Gastrocnemius medialis (tissue), 4 donors: ENCODE data around the gene UGT1A3. TPM values are rescaled to one million over a fixed set of nuclear protein-coding genes. Genes with fewer than 3 reads are reported as not detected.

Experiments used
- ATAC-seq, 2 donors: fragments of 150-250 bp; one replicate each; pipeline ENCODE4 v1.9.1; 2016
- DNase-seq, 2 donors: peaks; one replicate each; pipeline ENCODE4 v3.0.0-alpha.2; 2019
- H3K27ac ChIP-seq, 4 donors: fragments of 200-600 bp; sonication (generic); 1 replicate in 1 of 4; 2 replicates in 3 of 4; pipeline ENCODE4 v1.5.1; 2016 to 2018; ENCODE audit warnings: mild to moderate bottlenecking in 2 of 4, moderate library complexity in 1 of 4
- H3K27me3 ChIP-seq, 3 donors: fragments of 200-600 bp; sonication (generic) in 2 of 3; 1 replicate in 1 of 3; 2 replicates in 2 of 3; pipeline versions ENCODE4 v1.5.1 to v1.6.0; 2016 to 2019; ENCODE audit warnings: mild to moderate bottlenecking in 1 of 3, moderate library complexity in 1 of 3
- H3K36me3 ChIP-seq, 2 donors: fragments of 200-600 bp; sonication (generic) in 1 of 2; one replicate each; pipeline ENCODE4 v1.5.1; 2017 to 2018
- H3K4me1 ChIP-seq, 2 donors: fragments of 200-600 bp; sonication (generic) in 1 of 2; one replicate each; pipeline ENCODE4 v1.5.1; 2016 to 2017; ENCODE audit warnings: mild to moderate bottlenecking in 2 of 2
- H3K4me3 ChIP-seq, 4 donors: fragments of 200-600 bp; sonication (generic) in 3 of 4; 1 replicate in 1 of 4; 2 replicates in 3 of 4; pipeline ENCODE4 v1.5.1; 2016 to 2019; ENCODE audit warnings: mild to moderate bottlenecking in 2 of 4
- H3K9me3 ChIP-seq, 3 donors: fragments of 200-600 bp; sonication (generic) in 2 of 3; 1 replicate in 1 of 3; 2 replicates in 2 of 3; pipeline ENCODE4 v1.5.1; 2016 to 2019
- CTCF ChIP-seq, 5 experiments: fragments of 450-650 bp in 3 of 5; fragments of 200-600 bp in 2 of 5; sonication (generic) in 2 of 5; IDR thresholded peaks in 4 of 5; conservative IDR thresholded peaks in 1 of 5; 1 replicate in 4 of 5; 2 replicates in 1 of 5; pipeline ENCODE4 v1.5.1; 2016 to 2019; ENCODE audit warnings: antibody characterized with exemption in 5 of 5, mild to moderate bottlenecking in 3 of 5, moderate library complexity in 3 of 5
- POLR2A ChIP-seq, 2 donors: fragments of 450-650 bp; IDR thresholded peaks; one replicate each; pipeline ENCODE4 v1.6.1; 2017; ENCODE audit warnings: antibody characterized with exemption in 2 of 2, mild to moderate bottlenecking in 2 of 2, moderate library complexity in 2 of 2
- in situ Hi-C, 4 donors: fragments of 200-750 bp; cut with MboI; loops; one replicate each; pipeline versions ENCODE4 v1.15.0 to v1.8.0; 2017; ENCODE audit warnings: low sequenced_read_pairs in 4 of 4
- intact Hi-C: fragments of 100-400 bp; cut with DNase I; formaldehyde crosslinking; loops from one replicate; pipeline ENCODE4 v1.15.1; 2023; ENCODE audit warnings: low total_unique reads
- total RNA-seq, 4 donors: library from RNA; depleted of rRNA; stranded (reverse); fragments of >200 nt; gene quantifications; one replicate each; pipeline versions ENCODE4 v1.1.0 to v1.2.3, GENCODE V29; 2016

The UGT1A3 gene
- total RNA-seq, 4 donors from 2014 or later = 0.16 TPM; not detected in 3

GRCh38 chr2:233801357-233802131 is 72.7 kb downstream of the UGT1A3 start:
- Histone ChIP-seq H3K9me3 (no peaks in the 10 kb centered on the region), H3K4me1 (no peaks in the 10 kb centered on the region), H3K27ac (no peak overlapping the region), H3K36me3 (no peaks in the 10 kb centered on the region), H3K27me3 (no peaks in the 10 kb centered on the region), H3K4me3 (no peak overlapping the region)
- in situ Hi-C loops (no loop called here), intact Hi-C loops (no loop called here)
- ATAC-seq = no peak
- no peak for TF ChIP-seq POLR2A (IDR thresholded peaks at IDR 0.05)
- TF ChIP-seq CTCF (IDR thresholded peaks at IDR 0.05 in 4 of 5, conservative IDR thresholded peaks at IDR 0.05 in 1 of 5) = no peak
- no peak for DNase-seq

- no peaks in the 10 kb centered on the region for H3K4me1 ChIP-seq
- H3K27me3 ChIP-seq = no peaks in the 10 kb centered on the region
- no peak overlapping the region for H3K4me3 ChIP-seq
- TF ChIP-seq CTCF (IDR thresholded peaks at IDR 0.05 in 4 of 5, conservative IDR thresholded peaks at IDR 0.05 in 1 of 5) (no peak), POLR2A (IDR thresholded peaks at IDR 0.05) (no peak)
- no peaks in the 10 kb centered on the region for H3K36me3 ChIP-seq
- in situ Hi-C loops (no loop called here), intact Hi-C loops (no loop called here)
- ATAC-seq (no peak), DNase-seq (no peak)
- no peaks in the 10 kb centered on the region for H3K9me3 ChIP-seq
- H3K27ac ChIP-seq = no peak overlapping the region
Measured at GRCh38 chr2:233802132-233802815, 73.4 kb downstream of the UGT1A3 start.

- DNase-seq = no peak
- no peak for ATAC-seq
- in situ Hi-C loops (no loop called here), intact Hi-C loops (no loop called here)
- Histone ChIP-seq H3K27me3 (no peaks in the 10 kb centered on the region), H3K4me1 (no peaks in the 10 kb centered on the region), H3K27ac (no peak overlapping the region), H3K4me3 (no peak overlapping the region), H3K36me3 (no peaks in the 10 kb centered on the region), H3K9me3 (no peaks in the 10 kb centered on the region)
- no peak for TF ChIP-seq POLR2A (IDR thresholded peaks at IDR 0.05)
- no peak for TF ChIP-seq CTCF (IDR thresholded peaks at IDR 0.05 in 4 of 5, conservative IDR thresholded peaks at IDR 0.05 in 1 of 5)
Measured at GRCh38 chr2:233803292-233803911, 74.6 kb downstream of the UGT1A3 start.

GRCh38 chr2:233803994-233804393 is 75.2 kb downstream of the UGT1A3 start:
- intact Hi-C loops = no loop called here
- Histone ChIP-seq H3K27ac (no peak overlapping the region), H3K36me3 (no peaks in the 10 kb centered on the region), H3K27me3 (no peaks in the 10 kb centered on the region), H3K9me3 (no peaks in the 10 kb centered on the region), H3K4me1 (no peaks in the 10 kb centered on the region), H3K4me3 (no peak overlapping the region)
- no peak for DNase-seq
- TF ChIP-seq CTCF (IDR thresholded peaks at IDR 0.05 in 4 of 5, conservative IDR thresholded peaks at IDR 0.05 in 1 of 5) (no peak), POLR2A (IDR thresholded peaks at IDR 0.05) (no peak)
- in situ Hi-C loops = no loop called here
- no peak for ATAC-seq
